HFF-Myc (cell line): Measurements from ENCODE around the gene KCNQ5.

Experiments
- DNase-seq: peaks from one replicate; pipeline ENCODE4 v3.0.0-alpha.2; 2011; ENCODE audit warnings: low read depth; ENCODE audit errors: extremely low read depth
- H3K4me3 ChIP-seq: replicated peaks from 2 replicates; pipeline ENCODE4 v1.5.1; 2011; ENCODE audit warnings: low read depth, mild to moderate bottlenecking, control low read depth, low read length
- CTCF ChIP-seq: IDR thresholded peaks from 2 replicates; pipeline ENCODE4 v1.5.1; 2012; ENCODE audit warnings: mild to moderate bottlenecking, low read depth, low read length, control low read depth; ENCODE audit errors: missing control alignments

Gene KCNQ5

GRCh38 chr6:72675396-72675795 is 53.5 kb downstream of the KCNQ5 start:
- no peak for DNase-seq
- no peak for TF ChIP-seq CTCF
- no peak overlapping the region for H3K4me3 ChIP-seq

GRCh38 chr6:72676995-72677394 is 55.1 kb downstream of the KCNQ5 start:
- no peak overlapping the region for H3K4me3 ChIP-seq
- TF ChIP-seq CTCF: no peak
- no peak for DNase-seq

- no peak for TF ChIP-seq CTCF
- DNase-seq: no peak
- no peak overlapping the region for H3K4me3 ChIP-seq
Measured at GRCh38 chr6:72677740-72678139, 55.9 kb downstream of the KCNQ5 start.

GRCh38 chr6:72683797-72684196 is 61.9 kb downstream of the KCNQ5 start:
- no peak overlapping the region for H3K4me3 ChIP-seq
- TF ChIP-seq CTCF: no peak
- no peak for DNase-seq

- no peak for DNase-seq
- no peak for TF ChIP-seq CTCF
- no peak overlapping the region for H3K4me3 ChIP-seq
Measured at GRCh38 chr6:72689107-72689954, 67.5 kb downstream of the KCNQ5 start.

- no peak for DNase-seq
Measured at GRCh38 chr6:72691249-72691648, 69.4 kb downstream of the KCNQ5 start.

More at GRCh38 chr6:72691249-72691648, 69.4 kb downstream of the KCNQ5 start:
- no peak for TF ChIP-seq CTCF
- H3K4me3 ChIP-seq: no peak overlapping the region
